DND-41 (cell line): ENCODE results near the gene FAM156B.
"Not testable (repeated sequence)": the region's sequence is repeated elsewhere in the genome, so short reads cannot be mapped to it uniquely, and the experiment has no call there.

ENCODE experiments used
- CTCF ChIP-seq: IDR thresholded peaks from 2 replicates; pipeline ENCODE4 v1.5.1; 2012; ENCODE audit warnings: borderline replicate concordance, low read length, moderate library complexity, mild to moderate bottlenecking; ENCODE audit not compliant: poor library complexity, severe bottlenecking; ENCODE audit errors: extremely low read depth
- EZH2 ChIP-seq: IDR thresholded peaks from 3 replicates; pipeline ENCODE4 v1.6.1; 2012; ENCODE audit warnings: borderline replicate concordance, low read depth, mild to moderate bottlenecking, moderate library complexity, low read length, inconsistent platforms; ENCODE audit not compliant: severe bottlenecking

- not testable (repeated sequence) for TF ChIP-seq CTCF, EZH2
These were observed 50.4 kb downstream of the FAM156B start for GRCh38 chrX:52947501-52947900.
